Omental fat pad (tissue), 4 donors: ENCODE results near the gene KCNE1. TPM values are rescaled to one million over a fixed set of nuclear protein-coding genes. Genes with fewer than 3 reads are reported as not detected.
A peak's percentile ranks its signal among the peaks of the same experiment; 100 is the strongest.

Experiments used
- ATAC-seq: fragments of 150-250 bp; one replicate; pipeline ENCODE4 v1.9.1; 2016; ENCODE audit warnings: mild to moderate bottlenecking, moderate library complexity; ENCODE audit not compliant: low FRiP score
- DNase-seq: peaks from one replicate; pipeline ENCODE4 v3.0.0-alpha.2; 2019; ENCODE audit warnings: low spot score
- total RNA-seq, 4 donors: library from RNA; depleted of rRNA; stranded (reverse); fragments of >200 nt; gene quantifications; one replicate each; pipeline ENCODE4 v1.1.0, GENCODE V29; 2016
- TF ChIP-seq, protein P1 (sequence below), 3 donors: fragments of 450-650 bp; IDR thresholded peaks; one replicate each; pipeline ENCODE4 v1.5.1; 2016 to 2017; ENCODE audit warnings: antibody characterized with exemption in 3 of 3, mild to moderate bottlenecking in 3 of 3, moderate library complexity in 2 of 3

KCNE1 gene
- total RNA-seq, 4 donors from 2014 or later: 3.2 to 14.8 (median 12.1) TPM

DNA sequence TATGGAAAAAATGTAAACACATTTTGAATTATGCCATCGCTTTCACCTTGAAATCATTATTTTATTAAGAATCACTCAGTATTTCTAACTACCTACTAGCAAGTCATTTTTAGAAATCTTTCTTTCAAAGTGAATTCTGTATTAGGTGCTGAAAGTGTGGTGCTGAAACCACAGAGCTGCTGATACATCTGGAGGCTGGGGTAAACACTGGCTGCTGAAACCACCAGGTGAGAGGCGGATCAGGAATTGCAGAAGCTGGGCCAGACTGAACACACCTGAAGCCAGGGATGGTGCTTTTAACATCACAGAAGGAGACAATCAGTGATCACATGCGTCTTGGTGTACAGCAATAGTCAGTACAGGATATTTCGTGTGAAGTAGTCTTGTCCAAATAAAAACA lies 42.2 kb upstream of the KCNE1 start:
- DNase-seq: no peak
- ATAC-seq: no peak
- TF ChIP-seq, protein P1, sequence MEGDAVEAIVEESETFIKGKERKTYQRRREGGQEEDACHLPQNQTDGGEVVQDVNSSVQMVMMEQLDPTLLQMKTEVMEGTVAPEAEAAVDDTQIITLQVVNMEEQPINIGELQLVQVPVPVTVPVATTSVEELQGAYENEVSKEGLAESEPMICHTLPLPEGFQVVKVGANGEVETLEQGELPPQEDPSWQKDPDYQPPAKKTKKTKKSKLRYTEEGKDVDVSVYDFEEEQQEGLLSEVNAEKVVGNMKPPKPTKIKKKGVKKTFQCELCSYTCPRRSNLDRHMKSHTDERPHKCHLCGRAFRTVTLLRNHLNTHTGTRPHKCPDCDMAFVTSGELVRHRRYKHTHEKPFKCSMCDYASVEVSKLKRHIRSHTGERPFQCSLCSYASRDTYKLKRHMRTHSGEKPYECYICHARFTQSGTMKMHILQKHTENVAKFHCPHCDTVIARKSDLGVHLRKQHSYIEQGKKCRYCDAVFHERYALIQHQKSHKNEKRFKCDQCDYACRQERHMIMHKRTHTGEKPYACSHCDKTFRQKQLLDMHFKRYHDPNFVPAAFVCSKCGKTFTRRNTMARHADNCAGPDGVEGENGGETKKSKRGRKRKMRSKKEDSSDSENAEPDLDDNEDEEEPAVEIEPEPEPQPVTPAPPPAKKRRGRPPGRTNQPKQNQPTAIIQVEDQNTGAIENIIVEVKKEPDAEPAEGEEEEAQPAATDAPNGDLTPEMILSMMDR (IDR thresholded peaks at IDR 0.05): no peak

DNA sequence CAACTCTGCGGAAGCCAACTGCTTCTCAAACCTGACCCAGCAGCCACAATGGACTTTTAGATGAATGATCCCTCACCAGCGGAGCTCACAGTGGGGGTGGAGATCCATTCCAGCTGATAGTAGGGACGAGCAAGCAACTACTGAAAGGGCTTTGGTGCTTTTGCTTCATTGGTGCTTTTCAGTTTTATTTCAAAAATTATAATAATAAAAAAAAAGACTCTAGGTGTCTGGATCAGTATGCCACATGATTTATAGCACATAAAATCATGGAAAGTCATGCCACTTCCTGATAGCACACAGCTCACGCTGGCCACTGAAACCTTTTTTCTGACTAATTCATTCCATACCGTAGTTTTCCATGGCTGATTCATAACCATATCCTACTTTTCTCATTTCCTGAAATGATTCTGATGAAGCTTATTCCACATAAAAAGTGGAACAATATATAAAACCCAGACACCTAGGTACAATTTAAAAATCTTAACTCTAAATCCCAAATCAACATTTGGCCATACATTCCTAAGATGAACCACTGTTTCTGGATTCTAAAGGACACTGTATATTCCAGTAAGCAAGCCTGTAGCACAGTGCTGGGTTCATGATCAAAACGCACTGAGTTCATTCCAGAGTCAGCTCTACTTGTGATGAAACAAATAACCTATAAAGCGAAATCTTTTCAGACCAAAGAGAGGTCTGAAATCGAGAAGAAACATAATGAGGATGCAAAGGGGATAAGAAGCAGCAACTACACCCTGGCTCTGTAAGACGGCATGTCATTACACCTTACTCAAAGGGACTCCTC lies 41.3 kb upstream of the KCNE1 start:
- TF ChIP-seq, protein P1 (IDR thresholded peaks at IDR 0.05): no peak
- DNase-seq: no peak
- peak; percentile 48 for ATAC-seq

DNA sequence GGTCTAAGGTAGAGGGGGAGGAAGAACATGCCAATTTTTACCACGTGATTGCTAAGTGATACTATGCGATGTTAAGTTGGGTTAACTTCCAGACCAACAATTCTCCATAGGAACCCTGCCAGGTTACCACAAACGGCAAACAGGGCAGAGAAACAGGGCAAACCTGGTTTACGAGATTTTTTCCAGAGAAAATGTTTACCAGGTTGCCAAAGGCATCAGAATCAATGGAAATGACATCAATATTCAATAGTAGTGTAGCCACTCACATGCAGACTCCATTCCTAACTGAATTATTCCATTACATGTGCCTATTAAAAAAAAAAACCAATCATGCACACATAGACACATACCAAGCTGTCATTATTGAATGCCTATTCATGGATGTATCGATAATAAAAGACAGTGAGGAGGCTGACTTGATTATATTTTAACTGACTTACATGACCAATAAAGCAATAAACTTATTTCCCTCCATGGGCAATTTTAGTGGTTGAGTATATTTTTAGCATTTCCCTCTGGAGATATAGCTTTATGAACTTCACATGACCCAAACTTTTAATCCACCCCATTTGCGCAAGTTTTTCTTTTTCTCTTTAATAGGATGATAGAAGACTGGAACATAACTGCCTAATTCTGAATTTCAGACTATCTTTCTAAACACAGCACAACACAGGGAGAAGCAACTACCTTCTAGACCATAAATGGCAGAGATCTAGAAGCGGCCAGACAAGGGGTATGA lies 40.5 kb upstream of the KCNE1 start:
- ATAC-seq: no peak
- TF ChIP-seq, protein P1 (IDR thresholded peaks at IDR 0.05): no peak
- no peak for DNase-seq

DNA sequence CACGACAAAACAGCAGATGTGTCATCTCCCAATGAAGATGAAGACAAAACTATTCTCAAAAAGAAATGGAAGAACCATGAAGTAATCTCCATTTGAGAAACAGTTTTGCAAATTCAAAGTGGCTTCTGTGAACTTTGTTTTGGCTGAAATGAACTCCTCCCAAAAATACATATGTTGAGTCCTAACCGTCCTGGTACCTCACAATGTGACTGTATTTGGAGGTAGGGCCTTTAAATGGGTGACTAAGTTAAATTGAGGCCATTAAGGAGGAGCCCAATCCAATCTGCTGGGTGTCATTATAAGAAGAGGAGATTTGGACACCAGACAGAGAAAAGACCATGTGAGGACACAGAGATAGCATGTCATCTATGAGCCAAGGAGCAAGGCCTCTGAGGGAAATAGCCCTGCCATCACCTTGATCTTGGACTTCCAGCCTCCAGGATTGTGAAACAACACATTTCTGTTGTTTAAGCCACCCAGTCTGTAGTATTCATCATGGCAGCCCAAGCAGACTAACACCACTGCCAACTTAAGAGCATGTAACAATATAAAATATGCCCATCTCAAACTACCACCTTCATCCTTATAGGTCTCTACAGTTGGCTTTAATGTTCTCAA lies 38.3 kb upstream of the KCNE1 start:
- ATAC-seq: no peak
- TF ChIP-seq, protein P1 (IDR thresholded peaks at IDR 0.05): no peak

DNA sequence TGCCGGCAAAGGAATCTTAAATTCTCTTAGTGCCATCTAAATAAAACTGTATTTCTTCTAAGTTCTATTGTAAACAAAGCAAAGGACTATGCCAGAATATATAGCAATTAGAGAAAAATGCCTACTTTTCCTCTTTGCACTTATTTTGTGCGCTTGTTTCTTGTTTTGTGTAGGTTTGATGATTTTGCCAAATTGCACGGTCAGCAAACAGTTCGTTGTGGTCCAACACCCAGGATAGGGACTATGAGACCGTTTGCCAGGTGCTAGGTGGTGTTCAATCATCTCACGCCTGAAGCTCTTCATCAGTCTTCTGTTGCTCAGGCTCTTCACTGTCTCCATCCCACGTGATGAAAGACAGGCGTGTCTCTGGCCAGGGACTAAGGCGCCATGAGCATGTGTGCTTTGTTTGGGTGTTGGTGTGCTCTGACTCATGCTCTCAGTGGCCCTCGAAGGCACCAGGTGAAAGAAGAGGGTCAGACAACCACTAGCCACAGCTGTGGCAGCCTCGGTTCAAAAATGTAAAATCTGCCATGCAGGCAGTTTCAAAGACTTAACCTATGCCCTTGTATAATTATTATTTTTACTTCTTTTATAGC lies 36.9 kb upstream of the KCNE1 start:
- no peak for DNase-seq
- TF ChIP-seq, protein P1 (IDR thresholded peaks at IDR 0.05): no peak
- no peak for ATAC-seq

More for the DNA sequence above, 38.3 kb upstream of the KCNE1 start:
- no peak for DNase-seq

DNA sequence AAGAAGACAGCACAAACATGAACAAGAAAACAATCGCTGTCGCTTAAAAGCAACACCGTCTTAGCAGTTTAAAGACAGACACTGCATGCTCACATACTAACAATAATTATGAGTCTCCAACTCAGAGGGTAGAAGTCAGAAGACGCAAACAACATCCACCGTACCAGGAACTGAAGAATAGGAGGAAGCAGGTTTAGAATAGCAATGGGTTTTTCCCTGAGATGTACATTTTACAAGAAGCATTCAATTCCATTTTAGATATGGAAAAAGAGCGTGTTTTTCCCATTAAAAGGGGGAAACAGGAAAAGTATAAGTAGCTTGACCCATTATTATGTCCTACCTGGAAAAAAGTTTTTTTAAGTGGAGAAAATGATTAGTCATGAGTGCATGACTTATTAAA lies 34.5 kb upstream of the KCNE1 start:
- ATAC-seq (no peak), DNase-seq (no peak)
- TF ChIP-seq, protein P1 (IDR thresholded peaks at IDR 0.05): no peak
